Measurements from ENCODE around the gene RCHY1.

DNA sequence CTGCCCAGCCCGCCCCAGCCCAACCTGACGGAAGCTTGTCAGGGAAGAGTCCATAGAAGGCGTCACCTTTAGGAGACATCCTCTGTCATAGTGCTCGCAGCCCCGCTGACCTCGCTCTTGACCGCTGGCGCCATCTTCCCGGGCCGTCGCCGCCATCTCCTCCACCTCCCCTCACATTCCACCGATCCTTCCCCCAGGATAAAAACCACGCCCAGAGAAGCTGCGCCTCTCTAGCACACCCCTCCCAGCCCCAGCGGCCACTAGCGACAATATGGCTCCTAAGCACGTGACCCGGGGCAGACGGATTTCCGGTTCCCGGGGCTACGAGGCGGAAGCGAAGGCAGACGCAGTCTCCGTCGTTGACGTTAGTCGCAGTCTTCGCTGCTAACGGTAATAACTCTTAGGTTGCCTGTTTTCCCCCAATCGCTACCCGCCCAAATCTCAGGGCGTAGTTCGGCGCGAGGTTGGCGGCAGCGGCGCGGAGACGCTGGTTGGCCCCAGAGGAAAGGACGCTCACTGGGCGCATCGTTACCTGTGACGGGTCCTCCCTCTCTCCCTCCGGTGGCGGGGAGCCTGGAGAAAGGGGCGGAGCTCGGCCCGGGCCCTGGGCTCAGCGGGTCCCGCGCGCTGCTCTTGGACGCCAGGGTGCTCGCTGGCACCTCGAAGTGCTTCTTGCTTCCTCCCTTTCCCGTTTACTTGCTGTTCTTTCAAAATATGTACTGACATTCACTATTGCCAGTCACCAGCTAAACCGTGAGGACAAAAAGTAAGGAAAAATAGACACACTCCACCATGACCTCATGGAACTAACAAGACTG lies at the start of gene RCHY1, which contains the start of gene THAP6:
- TF ChIP-seq, protein P1, sequence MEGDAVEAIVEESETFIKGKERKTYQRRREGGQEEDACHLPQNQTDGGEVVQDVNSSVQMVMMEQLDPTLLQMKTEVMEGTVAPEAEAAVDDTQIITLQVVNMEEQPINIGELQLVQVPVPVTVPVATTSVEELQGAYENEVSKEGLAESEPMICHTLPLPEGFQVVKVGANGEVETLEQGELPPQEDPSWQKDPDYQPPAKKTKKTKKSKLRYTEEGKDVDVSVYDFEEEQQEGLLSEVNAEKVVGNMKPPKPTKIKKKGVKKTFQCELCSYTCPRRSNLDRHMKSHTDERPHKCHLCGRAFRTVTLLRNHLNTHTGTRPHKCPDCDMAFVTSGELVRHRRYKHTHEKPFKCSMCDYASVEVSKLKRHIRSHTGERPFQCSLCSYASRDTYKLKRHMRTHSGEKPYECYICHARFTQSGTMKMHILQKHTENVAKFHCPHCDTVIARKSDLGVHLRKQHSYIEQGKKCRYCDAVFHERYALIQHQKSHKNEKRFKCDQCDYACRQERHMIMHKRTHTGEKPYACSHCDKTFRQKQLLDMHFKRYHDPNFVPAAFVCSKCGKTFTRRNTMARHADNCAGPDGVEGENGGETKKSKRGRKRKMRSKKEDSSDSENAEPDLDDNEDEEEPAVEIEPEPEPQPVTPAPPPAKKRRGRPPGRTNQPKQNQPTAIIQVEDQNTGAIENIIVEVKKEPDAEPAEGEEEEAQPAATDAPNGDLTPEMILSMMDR (IDR thresholded peaks at IDR 0.05) = peak in 3 of 5 experiments; percentile 3 to 45 (median 18)
- peak in 1 of 2 donors; percentile 86 for TF ChIP-seq POLR2A (IDR thresholded peaks at IDR 0.05)
